HCEC 1CT (cell line): ENCODE data around the gene PODXL2.

ENCODE experiments used
- DNase-seq: peaks from one replicate; pipeline ENCODE4 v3.0.0-alpha.2; 2017

The PODXL2 gene

DNA sequence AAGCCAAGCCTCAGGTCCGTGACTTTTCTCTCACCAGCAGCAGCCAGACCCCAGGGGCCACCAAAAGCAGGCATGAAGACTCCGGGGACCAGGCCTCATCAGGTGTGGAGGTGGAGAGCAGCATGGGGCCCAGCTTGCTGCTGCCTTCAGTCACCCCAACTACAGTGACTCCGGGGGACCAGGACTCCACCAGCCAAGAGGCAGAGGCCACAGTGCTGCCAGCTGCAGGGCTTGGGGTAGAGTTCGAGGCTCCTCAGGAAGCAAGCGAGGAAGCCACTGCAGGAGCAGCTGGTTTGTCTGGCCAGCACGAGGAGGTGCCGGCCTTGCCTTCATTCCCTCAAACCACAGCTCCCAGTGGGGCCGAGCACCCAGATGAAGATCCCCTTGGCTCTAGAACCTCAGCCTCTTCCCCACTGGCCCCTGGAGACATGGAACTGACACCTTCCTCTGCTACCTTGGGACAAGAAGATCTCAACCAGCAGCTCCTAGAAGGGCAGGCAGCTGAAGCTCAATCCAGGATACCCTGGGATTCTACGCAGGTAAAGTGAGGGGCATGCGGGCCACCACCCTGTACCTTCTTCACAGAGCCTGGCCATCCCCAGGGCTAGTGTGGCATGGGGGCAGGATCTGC is 31.8 kb downstream of the PODXL2 start:
- no peak for DNase-seq

DNA sequence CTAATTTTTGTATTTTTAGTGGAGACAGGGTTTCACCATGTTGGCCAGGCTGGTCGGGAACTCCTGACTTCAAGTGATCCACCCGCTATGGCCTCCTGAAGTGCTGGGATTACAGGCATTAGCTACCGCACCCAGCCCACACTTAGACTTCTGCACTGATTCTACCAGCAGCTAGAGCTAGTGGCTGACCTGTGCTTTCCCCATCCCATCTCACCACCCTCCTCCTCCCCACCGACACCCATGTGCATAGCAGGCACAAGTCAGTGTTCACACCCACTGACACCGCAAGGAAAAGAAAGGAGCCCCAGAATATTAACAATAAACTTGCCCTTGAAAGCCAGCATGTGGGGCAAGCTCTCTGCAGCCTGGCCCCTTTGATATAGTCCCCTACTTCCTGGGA is 32.6 kb downstream of the PODXL2 start:
- no peak for DNase-seq

DNA sequence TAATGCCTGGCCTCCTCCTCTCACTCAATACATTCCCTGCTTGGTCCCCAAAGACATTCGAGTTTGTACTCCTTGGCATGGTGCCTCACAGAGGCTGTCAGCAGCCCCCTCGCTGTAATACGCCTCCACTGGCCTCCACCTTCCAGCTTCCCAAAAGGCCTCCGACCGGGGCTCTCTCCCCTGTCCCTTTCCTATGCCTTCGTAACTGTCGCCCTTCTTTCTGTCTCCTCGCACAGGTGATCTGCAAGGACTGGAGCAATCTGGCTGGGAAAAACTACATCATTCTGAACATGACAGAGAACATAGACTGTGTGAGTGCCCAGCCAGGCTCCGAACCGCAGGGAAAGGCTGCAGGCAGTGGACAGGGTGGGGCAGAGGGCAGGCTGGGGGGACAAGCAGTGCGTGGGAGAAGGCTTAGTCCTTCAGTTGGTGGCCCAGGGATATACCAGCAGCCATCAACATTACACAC is 33.0 kb downstream of the PODXL2 start:
- DNase-seq: no peak

DNA sequence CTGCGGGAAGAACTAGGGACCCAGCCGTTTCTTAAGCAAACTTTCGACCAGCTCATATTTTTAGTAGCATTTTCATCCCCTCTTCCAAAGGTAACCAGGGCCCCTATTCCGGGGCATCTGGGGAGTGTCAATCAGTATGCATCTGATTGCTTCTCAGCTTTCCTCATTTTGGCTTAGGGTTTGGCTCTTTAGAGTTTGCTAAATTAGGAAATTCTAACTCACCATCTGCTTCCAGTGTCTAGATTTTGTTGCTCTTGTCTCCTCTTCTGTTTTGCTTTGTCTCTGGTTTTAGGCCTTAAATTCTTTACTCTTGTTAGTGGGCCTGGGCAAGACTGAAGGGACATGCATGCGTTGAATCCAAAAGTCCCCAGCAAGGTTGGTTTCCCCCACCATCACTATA is 34.2 kb downstream of the PODXL2 start:
- DNase-seq: no peak

DNA sequence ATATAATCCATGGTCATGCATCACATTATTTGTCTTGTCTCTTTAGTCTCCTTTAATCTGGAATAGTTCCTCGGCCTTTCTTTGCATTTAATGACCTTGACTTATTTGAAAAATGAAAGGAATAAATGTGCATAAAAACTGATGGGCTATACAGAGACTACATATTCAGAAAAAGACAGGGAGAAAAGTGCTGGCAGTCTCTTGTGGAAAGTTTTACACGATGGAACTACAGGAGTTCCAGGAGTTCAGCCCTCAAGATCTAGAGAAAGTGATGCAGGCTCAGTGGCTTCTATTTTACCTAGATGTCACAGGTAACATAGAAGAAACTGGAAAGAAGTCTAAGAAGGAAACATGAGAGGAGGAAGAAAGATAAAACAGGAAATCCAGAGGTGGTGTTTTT is 36.2 kb downstream of the PODXL2 start:
- no peak for DNase-seq

DNA sequence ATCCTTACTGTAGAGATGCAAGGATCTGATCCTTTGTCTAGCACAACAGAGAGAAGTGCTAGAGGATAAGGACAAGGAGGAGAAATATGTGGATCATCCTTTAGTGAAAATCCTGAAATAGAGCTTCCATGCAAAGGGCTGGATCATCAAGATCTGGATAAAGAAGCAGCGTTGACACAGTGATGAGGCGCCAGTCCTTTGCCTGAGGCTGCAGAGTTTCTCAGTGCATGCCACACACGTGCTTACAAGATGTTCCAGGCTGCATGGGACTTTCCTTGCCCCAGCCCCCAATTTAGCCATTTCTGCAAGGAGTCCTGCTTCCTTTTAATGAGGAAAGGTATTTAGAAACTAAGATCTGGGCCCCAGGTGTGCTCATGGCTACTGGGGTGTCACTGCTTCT is 36.6 kb downstream of the PODXL2 start:
- no peak for DNase-seq

DNA sequence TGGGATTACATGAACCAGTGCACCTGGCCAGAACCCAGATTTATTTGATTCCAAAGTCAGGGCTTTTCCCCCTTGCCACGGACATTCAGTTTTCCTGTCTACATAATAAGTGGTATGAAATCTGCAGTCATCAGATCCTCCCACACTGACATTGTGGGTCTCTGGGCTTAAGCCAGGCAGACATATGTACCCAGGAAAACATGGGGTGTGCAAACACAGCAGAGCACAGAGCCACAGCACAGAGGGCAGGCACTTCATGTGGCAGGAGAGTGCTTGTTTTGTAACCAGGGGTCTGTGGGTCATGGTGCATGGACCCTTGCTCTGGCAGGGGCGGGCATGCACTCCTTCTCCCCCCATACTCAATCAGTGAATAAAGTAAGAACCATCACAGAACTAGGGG is 37.7 kb downstream of the PODXL2 start:
- DNase-seq: no peak

DNA sequence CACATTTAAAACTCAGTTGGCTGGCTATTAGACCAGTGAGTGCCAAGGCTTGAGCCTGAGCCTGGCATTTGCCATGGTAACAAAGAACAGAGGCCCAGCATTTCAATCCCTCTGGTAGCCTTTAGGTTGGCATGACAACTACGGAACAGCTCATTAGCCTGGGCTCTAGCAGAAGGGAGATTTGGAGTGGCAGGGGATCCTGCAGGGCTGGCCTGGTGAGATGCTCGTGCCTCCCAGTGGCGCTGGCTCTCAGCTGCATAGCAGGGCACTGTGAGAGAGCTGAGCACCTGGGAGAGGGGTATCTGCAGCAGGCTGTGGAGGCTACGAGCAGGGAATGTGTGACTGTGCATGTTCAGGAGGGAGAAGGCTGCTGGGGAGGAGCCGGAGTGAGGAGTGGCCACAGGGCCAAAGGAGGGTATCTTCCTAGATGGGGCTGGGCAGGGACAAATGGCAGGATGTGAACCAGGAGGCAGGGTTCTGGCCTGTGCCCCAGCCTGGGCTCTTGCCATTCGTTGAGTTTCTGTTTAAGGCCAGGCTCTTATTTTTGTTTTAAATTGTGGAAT is 38.2 kb downstream of the PODXL2 start:
- DNase-seq: no peak

DNA sequence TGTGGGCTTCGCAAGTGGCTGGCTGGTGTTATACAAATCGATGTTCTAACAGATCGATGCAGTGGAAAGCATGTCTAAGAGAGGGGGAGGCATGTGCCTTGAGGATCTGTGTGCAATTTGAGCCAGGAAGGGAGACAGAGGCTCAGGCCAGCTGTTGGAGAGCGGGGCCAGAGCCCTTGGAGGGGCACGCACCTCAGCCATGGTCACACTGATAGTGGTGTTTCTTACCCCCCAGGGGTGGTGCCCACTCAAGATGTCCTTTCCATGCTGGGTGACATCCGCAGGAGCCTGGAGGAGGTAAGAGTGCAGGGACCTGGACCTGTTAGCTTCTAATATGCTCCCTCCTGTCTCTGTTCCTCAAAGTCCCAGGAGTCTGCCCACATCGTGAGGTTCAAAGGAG is 39.9 kb downstream of the PODXL2 start:
- no peak for DNase-seq

DNA sequence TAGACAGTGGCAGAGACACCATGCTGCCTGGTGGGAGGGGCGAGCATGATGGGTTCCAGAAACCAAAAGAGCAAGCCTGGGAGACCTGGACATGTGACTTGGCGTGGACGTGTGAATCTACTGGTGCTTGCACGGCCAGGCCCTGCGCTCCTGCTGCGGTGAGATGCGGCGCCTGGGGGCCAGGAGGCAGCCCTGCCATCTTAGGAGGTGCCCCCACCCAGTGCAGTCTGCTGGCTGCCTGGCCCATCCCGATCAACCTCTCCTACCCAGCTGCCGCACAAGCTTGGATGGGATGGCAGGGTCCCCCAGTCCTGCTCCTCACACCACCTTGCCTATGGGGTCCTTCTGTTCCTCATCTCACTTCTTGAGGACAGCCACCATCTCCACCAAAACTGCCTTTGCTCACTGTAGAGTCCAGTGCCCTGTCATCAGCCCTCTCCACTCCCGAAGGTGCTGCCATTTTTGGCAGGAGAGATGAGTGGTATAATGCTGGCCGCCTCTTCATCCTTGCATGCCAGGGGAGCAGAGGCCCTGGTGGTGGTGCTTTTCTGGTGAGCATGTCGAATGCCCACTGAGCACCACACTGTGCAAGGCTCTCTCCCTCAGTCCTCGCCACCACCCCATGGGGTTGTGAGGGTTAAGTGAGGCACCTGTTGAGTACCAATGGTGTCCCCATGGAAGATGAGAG is 40.7 kb downstream of the PODXL2 start:
- no peak for DNase-seq

DNA sequence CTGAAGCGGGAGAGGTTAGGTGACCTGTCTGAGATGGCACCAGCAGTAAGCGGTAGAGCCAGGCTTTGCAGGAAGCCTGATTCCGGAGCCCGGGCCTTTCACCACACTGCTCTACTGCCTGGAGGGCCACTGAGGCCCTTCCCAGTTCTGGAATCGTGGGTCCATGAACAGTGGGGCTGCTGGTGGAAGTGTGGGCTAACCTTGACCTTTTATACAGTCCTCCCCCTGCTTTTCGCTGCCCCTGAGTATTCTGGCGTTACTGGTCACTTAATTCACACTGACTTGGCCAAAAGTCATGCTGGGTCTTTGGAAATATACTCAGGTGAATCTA is 41.2 kb downstream of the PODXL2 start:
- DNase-seq: no peak

DNA sequence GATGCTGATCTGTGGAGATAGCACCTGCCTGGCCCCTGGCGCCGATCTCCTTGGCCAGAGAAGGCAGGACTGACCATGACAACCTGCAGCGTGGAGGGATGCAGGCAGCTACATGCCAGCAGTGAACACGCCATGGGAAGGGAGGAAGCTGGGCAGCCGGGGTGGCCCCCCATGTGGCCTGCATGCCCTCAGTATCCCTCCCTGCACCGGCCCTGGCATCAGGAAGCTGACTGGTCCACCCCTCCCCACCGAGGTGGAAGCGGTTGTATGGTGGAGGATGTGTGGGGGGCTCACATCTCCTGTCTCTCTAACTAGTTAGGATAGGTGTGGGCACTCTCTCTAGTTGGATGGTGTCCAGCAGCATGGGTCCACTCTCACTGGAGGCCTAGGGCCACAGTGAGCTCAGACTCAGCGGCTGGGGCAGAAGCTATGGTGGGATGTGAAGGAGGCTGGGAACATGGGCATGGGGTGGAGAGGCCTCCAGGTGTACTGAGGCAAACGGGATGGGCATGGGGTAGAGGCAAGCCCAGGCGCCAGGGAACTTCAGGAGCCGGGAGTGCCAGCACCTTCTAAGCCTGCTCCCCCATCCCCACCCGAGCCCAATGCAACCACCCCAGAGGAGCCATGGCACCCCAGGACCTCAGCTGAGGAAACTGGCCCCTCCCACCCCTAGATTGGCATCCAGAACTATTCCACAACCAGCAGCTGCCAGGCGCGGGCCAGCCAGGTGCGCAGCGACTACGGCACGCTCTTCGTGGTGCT is 42.0 kb downstream of the PODXL2 start:
- DNase-seq: no peak

DNA sequence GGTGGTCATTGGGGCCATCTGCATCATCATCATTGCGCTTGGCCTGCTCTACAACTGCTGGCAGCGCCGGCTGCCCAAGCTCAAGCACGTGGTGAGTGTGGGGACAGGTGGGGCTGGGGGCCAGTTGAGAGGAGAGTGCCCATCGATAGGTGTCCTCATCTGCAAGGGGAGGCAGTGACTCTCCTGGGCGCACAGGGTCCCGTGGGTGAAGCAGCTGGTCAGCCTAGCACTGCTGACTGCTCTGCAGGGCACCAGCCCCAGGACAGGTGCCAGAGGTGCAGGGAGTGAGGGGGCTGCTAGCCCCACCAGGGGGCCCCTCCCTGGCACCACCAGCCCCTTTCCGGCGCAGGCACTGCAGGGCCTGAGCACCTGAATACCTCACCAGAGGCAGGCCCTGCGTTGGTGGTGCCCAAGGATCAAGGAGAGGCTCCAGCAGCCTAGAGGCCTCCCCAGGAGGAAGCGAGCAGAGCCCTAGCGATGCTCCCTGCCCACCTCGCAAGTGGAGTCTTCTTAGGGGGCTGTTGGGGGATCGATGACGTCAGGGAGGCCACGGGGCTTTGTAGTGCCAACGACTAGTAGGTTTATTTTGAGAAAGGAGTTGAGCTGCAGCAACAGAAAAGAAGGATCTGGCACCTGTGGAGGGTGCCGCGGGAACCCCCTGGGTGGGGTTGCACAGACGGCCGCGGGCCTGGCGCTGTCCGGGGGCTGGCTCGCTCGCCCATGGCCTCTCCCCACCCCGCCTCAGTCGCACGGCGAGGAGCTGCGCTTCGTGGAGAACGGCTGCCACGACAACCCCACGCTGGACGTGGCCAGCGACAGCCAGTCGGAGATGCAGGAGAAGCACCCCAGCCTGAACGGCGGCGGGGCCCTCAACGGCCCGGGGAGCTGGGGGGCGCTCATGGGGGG is 42.8 kb downstream of the PODXL2 start:
- no peak for DNase-seq

DNA sequence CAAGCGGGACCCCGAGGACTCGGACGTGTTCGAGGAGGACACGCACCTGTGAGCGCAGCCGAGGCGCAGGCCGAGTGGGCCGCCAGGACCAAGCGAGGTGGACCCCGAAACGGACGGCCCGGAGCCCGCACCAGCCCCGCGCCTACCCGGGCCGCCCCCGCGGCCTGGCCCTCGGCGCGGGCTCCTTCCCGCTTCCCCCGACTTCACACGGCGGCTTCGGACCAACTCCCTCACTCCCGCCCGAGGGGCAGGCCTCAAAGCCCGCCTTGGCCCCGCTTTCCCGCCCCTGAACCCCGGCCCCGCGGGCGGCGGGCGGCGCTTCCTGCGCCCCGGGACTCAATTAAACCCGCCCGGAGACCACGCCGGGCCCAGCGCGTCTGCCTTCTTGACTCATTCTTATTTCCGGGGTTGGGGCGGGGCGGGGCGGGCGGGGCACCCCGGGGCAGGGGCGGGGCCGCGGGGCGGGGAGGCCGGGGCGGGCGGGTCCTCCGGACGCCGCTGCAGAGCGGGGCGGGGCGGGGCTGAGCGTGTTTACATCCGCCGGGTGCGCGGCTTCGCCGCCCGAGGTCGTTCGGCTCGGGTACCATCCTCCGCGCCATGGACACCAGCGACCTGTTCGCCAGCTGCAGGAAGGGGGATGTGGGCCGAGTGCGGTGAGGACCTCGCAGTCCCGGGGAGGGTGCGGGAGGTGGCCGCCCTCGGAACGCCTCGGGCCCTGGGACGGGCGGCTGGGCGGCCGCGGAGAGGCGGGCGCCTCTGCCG is 43.6 kb downstream of the PODXL2 start, which contains the start of gene ABTB1:
Gene ABTB1, plus strand, starts transcription at position 524 of the 762 bp plus-strand sequence. Its CDS starts 74 bp downstream, at position 598.
- DNase-seq: peak; percentile 77

DNA sequence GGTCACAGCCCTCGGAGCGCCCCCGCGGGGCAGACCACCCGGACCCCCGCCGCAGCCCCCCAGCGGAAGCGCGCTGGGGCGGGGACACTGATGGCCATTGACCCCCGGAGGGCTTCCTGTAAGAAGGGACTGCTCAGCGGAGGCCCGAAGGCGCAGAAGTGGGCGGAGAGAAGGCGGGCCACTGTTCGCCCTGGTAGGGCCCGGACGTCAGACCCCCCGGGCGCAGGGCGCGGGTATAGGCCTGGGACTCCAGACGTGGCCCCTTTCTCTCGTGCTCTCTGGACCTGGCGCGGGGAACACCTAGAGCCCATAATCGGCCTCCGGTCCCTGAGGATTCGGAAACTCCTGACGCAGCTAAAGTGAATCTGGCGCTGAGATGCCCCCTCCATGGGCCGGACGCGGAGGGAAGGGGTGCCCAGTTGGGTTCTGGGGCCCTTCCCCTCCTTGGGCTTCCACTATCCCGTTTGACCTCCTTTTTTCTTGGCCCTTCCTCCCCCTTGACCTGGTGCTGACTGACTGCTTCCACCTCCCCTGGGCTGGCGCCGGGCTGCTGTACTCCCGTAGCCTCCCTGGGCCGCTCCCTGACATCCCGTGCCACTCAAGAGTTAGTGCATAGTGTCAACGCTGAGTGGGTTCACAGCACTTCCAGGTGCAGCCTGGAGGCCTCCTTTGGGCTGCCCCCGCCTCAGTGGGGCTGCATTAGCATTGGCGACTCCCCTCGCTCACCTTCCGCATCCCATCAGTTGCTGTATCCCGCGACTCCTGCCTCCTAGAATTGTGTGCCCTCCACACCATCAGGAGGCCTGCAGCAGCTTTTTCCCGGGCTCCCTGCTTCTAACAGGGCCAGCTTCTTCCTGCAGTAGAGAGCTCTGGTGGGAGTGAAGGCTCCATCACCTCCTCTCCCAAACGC is 44.5 kb downstream of the PODXL2 start:
- peak; percentile 29 for DNase-seq

DNA sequence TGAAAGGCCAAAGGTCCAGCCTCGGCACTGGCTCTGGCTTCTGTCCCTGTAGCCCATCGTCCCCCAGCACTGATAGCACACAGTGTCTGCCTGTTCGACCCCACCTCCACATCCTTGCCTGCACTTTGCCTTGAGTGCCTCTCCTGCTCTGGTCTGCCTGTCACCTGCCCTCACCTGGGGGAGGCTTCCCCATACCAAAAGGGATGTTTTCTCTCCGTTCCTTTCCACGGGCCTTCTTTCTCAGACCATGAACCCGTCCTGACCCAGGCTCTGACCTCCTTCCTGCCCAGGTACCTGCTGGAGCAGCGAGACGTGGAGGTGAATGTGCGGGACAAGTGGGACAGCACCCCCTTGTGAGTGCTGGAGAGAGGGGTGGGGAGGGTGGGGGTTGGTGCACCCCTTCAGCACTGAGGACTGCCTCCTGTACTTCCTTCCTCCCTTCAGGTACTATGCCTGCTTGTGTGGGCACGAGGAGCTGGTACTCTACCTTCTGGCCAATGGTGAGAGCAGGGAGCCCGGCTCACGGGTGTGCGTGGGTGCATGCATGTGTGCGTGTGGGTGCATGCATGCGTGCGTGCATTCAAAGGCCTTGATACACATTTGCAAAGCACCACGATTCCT is 45.2 kb downstream of the PODXL2 start:
- no peak for DNase-seq

DNA sequence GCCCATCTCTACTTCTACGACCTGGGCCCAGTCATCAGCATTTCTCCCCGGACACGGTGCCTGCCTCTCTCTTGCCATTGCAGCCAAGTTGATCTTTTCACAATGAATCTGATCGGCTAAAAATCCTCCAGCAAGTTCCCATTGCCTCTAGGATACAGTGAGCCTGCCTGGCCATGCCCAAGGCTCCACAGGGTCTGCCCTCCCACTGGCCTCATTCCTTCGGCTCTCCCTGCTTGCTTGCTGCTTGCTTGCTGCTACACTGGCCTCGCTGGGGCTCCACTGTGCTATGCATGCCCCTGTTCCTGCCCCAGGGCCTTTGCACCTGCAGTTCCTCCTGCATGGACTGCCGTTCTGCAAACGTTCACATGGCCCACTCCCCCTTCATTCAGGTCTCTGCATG is 45.8 kb downstream of the PODXL2 start:
- DNase-seq: no peak

DNA sequence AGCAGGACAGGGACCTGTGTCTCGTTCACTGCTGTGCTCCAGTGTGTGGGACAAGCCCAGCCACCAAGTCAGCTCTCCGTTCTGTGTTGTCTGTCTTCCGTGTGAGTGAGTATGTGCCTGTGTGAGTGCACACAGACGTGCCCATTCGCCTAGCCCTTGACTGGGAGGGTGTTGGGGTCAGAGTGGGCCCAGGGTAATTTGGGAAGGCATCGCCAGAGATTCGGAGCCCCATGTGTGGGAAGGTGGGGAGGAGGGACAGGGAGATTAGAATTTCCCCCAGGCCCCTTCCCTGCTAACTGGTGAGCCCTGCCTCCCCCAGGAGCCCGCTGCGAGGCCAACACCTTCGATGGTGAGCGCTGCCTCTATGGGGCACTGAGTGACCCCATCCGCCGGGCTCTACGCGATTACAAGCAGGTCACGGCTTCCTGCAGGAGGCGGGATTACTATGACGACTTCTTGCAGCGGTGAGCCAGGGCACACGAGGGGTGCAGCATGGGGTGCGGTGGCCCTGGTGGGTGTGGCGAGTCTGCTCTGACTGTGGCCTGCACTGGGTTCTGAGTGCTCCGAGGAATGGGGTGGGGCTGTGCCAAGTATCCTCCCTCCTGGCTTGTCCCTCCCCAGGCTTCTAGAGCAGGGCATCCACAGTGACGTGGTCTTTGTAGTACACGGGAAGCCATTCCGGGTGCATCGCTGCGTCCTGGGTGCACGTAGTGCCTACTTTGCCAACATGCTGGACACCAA is 46.8 kb downstream of the PODXL2 start:
- no peak for DNase-seq

DNA sequence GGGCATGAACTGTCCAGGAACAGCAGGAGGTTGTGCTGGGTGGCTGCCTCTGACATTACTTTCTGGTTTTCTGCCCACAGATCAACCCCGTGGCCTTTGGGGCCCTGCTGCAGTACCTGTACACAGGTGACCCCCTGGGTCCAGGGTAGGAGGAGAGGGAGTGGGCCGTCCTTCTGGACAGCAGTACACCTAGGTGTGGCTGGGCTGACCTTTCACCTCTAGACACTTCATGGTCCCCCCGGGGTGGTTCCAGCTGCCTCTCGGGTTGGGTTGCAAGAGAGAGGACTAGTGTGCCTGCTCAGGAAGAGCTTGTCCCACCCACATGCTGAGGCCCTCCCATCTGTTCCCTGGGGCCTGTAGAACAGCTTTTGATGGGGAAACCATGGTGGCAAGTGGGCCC is 47.5 kb downstream of the PODXL2 start:
- no peak for DNase-seq

DNA sequence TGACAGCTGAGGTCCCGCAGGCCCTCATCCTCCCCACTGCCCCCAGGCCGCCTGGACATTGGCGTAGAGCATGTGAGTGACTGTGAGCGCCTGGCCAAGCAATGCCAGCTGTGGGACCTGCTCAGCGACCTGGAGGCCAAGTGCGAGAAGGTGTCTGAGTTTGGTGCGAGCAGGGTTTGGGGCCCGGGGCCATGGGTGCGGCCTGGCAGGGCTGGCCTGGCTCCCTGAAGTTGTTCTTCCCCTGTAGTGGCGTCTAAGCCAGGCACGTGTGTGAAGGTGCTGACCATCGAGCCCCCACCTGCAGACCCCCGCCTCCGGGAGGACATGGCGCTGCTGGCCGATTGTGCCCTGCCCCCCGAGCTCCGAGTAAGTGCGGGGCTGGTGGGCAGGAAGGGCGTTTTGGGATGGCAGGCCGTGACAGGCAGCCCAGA is 48.0 kb downstream of the PODXL2 start:
- DNase-seq: no peak
